ENCODE results near the gene MRPL12. TPM values are rescaled to one million over a fixed set of nuclear protein-coding genes. Genes with fewer than 3 reads are reported as not detected.

Gene MRPL12
- total and polyA plus RNA-seq, 2 experiments from 2014 or later = 50.9 to 153 TPM

DNA sequence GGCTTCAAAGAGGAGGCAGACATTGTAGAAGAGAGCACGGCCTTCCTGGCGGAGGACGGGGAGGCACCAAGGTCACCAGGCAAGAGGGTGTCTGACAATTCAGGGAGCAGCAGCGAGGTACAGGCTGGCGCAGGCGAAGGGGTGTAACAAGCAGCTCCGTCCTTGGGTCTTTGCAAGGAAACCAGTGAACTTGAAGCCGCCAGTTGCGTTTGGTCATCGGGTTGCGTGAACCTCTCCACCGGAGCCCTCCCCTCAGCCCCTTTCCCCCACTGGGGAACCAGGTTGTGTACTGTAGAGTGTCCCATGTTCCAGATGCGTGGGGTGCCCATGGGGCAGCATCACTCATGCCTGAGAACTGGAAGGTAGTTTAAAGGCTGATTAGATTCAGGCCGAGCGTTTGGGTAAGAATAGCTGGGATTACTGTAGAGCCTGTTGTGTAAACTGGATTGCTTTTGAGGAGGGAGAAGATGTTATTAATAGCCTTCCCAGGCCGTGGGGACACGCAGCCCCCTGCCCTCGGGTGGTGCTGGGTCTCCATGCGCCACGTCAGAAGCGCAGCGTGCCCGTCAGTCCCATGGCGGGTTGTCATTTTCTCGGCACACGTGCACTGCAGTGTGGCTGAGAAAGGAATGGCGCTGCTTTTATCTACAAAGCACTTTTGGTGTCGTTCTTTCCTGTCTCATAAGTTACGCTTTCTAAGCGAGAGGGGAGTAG is 2.5 kb downstream of the MRPL12 start:
- Histone ChIP-seq H3F3A (replicated peaks; ENCODE audit: low read depth) (peaks cover 40% of the 10 kb centered on the region), H2AFZ (no peak overlapping the region), H3K4me2 (no peak overlapping the region), H3K27me3 (ENCODE audit: insufficient read depth) (no peaks in the 10 kb centered on the region), H3K36me3 (ENCODE audit: insufficient read depth) (peaks cover 7% of the 10 kb centered on the region), H3K79me2 (replicated peaks; ENCODE audit: insufficient read depth) (peaks cover 33% of the 10 kb centered on the region), H3K27ac (ENCODE audit: low read depth) (no peak overlapping the region), H3K4me3 (no peak overlapping the region), H4K20me1 (replicated peaks; ENCODE audit: insufficient read depth) (peaks cover 8% of the 10 kb centered on the region), H3K9me2 (ENCODE audit: insufficient read depth) (no peaks in the 10 kb centered on the region), H3K4me1 (ENCODE audit: insufficient read depth) (peaks cover 16% of the 10 kb centered on the region)
- TF ChIP-seq, protein P1, sequence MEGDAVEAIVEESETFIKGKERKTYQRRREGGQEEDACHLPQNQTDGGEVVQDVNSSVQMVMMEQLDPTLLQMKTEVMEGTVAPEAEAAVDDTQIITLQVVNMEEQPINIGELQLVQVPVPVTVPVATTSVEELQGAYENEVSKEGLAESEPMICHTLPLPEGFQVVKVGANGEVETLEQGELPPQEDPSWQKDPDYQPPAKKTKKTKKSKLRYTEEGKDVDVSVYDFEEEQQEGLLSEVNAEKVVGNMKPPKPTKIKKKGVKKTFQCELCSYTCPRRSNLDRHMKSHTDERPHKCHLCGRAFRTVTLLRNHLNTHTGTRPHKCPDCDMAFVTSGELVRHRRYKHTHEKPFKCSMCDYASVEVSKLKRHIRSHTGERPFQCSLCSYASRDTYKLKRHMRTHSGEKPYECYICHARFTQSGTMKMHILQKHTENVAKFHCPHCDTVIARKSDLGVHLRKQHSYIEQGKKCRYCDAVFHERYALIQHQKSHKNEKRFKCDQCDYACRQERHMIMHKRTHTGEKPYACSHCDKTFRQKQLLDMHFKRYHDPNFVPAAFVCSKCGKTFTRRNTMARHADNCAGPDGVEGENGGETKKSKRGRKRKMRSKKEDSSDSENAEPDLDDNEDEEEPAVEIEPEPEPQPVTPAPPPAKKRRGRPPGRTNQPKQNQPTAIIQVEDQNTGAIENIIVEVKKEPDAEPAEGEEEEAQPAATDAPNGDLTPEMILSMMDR (conservative IDR thresholded peaks at IDR 0.05; ENCODE audit: low read depth in 2 of 2) = no peak
- no peak for TF ChIP-seq STAT1 (IDR thresholded peaks at IDR 0.05; ENCODE audit: unreplicated experiment)
- TF ChIP-seq, protein P2, sequence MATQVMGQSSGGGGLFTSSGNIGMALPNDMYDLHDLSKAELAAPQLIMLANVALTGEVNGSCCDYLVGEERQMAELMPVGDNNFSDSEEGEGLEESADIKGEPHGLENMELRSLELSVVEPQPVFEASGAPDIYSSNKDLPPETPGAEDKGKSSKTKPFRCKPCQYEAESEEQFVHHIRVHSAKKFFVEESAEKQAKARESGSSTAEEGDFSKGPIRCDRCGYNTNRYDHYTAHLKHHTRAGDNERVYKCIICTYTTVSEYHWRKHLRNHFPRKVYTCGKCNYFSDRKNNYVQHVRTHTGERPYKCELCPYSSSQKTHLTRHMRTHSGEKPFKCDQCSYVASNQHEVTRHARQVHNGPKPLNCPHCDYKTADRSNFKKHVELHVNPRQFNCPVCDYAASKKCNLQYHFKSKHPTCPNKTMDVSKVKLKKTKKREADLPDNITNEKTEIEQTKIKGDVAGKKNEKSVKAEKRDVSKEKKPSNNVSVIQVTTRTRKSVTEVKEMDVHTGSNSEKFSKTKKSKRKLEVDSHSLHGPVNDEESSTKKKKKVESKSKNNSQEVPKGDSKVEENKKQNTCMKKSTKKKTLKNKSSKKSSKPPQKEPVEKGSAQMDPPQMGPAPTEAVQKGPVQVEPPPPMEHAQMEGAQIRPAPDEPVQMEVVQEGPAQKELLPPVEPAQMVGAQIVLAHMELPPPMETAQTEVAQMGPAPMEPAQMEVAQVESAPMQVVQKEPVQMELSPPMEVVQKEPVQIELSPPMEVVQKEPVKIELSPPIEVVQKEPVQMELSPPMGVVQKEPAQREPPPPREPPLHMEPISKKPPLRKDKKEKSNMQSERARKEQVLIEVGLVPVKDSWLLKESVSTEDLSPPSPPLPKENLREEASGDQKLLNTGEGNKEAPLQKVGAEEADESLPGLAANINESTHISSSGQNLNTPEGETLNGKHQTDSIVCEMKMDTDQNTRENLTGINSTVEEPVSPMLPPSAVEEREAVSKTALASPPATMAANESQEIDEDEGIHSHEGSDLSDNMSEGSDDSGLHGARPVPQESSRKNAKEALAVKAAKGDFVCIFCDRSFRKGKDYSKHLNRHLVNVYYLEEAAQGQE (IDR thresholded peaks at IDR 0.05; ENCODE audit: unreplicated experiment) = no peak
- no peak for TF ChIP-seq ZNF331 (CRISPR knock-in tag; IDR thresholded peaks at IDR 0.05; ENCODE audit: low read depth)
- TF ChIP-seq ZNF114 (CRISPR knock-in tag; IDR thresholded peaks at IDR 0.05) = no peak
- TF ChIP-seq JUNB (IDR thresholded peaks at IDR 0.05; ENCODE audit: unreplicated experiment) = no peak
- TF ChIP-seq POLR2AphosphoS5 (IDR thresholded peaks at IDR 0.05; ENCODE audit: low read depth) = no peak
- TF ChIP-seq NANOG (IDR thresholded peaks at IDR 0.05; ENCODE audit: borderline replicate concordance) = no peak
- no peak for TF ChIP-seq CREB1 (CRISPR knock-in tag; IDR thresholded peaks at IDR 0.05; ENCODE audit: low read depth)
- TF ChIP-seq, protein P3, sequence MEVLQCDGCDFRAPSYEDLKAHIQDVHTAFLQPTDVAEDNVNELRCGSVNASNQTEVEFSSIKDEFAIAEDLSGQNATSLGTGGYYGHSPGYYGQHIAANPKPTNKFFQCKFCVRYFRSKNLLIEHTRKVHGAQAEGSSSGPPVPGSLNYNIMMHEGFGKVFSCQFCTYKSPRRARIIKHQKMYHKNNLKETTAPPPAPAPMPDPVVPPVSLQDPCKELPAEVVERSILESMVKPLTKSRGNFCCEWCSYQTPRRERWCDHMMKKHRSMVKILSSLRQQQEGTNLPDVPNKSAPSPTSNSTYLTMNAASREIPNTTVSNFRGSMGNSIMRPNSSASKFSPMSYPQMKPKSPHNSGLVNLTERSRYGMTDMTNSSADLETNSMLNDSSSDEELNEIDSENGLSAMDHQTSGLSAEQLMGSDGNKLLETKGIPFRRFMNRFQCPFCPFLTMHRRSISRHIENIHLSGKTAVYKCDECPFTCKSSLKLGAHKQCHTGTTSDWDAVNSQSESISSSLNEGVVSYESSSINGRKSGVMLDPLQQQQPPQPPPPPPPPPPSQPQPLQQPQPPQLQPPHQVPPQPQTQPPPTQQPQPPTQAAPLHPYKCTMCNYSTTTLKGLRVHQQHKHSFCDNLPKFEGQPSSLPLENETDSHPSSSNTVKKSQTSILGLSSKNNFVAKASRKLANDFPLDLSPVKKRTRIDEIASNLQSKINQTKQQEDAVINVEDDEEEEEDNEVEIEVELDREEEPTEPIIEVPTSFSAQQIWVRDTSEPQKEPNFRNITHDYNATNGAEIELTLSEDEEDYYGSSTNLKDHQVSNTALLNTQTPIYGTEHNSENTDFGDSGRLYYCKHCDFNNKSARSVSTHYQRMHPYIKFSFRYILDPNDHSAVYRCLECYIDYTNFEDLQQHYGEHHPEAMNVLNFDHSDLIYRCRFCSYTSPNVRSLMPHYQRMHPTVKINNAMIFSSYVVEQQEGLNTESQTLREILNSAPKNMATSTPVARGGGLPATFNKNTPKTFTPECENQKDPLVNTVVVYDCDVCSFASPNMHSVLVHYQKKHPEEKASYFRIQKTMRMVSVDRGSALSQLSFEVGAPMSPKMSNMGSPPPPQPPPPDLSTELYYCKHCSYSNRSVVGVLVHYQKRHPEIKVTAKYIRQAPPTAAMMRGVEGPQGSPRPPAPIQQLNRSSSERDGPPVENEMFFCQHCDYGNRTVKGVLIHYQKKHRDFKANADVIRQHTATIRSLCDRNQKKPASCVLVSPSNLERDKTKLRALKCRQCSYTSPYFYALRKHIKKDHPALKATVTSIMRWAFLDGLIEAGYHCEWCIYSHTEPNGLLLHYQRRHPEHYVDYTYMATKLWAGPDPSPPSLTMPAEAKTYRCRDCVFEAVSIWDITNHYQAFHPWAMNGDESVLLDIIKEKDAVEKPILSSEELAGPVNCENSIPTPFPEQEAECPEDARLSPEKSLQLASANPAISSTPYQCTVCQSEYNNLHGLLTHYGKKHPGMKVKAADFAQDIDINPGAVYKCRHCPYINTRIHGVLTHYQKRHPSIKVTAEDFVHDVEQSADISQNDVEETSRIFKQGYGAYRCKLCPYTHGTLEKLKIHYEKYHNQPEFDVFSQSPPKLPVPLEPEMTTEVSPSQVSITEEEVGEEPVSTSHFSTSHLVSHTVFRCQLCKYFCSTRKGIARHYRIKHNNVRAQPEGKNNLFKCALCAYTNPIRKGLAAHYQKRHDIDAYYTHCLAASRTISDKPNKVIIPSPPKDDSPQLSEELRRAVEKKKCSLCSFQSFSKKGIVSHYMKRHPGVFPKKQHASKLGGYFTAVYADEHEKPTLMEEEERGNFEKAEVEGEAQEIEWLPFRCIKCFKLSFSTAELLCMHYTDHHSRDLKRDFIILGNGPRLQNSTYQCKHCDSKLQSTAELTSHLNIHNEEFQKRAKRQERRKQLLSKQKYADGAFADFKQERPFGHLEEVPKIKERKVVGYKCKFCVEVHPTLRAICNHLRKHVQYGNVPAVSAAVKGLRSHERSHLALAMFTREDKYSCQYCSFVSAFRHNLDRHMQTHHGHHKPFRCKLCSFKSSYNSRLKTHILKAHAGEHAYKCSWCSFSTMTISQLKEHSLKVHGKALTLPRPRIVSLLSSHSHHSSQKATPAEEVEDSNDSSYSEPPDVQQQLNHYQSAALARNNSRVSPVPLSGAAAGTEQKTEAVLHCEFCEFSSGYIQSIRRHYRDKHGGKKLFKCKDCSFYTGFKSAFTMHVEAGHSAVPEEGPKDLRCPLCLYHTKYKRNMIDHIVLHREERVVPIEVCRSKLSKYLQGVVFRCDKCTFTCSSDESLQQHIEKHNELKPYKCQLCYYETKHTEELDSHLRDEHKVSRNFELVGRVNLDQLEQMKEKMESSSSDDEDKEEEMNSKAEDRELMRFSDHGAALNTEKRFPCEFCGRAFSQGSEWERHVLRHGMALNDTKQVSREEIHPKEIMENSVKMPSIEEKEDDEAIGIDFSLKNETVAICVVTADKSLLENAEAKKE (CRISPR knock-in tag; IDR thresholded peaks at IDR 0.05) = no peak
- no peak for TF ChIP-seq EZH2 (IDR thresholded peaks at IDR 0.05; ENCODE audit: low read depth, unreplicated experiment)
- TF ChIP-seq, protein P4, sequence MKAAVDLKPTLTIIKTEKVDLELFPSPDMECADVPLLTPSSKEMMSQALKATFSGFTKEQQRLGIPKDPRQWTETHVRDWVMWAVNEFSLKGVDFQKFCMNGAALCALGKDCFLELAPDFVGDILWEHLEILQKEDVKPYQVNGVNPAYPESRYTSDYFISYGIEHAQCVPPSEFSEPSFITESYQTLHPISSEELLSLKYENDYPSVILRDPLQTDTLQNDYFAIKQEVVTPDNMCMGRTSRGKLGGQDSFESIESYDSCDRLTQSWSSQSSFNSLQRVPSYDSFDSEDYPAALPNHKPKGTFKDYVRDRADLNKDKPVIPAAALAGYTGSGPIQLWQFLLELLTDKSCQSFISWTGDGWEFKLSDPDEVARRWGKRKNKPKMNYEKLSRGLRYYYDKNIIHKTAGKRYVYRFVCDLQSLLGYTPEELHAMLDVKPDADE (IDR thresholded peaks at IDR 0.05) = no peak
- no peak for TF ChIP-seq EZH2phosphoT487 (IDR thresholded peaks at IDR 0.05; ENCODE audit: unreplicated experiment)
- Mint-ChIP-seq H3K4me3 (peak overlapping the region; percentile 47; the same call in 2 of the 3 replicates), H3K9me3 (no peaks in the 10 kb centered on the region), H3K27ac (no peak overlapping the region), H3K36me3 (ENCODE audit: low read depth) (peaks cover 55% of the 10 kb centered on the region), H3K4me1 (peaks cover 22% of the 10 kb centered on the region), H3K27me3 (ENCODE audit: insufficient read depth, low read depth, poor library complexity) (peaks cover 21% of the 10 kb centered on the region)
- DNase-seq (ENCODE audit: low spot score) (no peak), ATAC-seq (no peak)

All from GM23338 (cell line).